IMR-90 (cell line): Measurements from ENCODE around the gene SYNPR. TPM values are rescaled to one million over a fixed set of nuclear protein-coding genes. Genes with fewer than 3 reads are reported as not detected.

Experiments used
- ATAC-seq: fragments of 200-7000 bp; cut with Tn5 transposase; 2 replicates; pipeline ENCODE4 v1.9.1; 2020; ENCODE audit warnings: low read depth, mild to moderate bottlenecking, moderate library complexity
- BruUV-seq: library from RNA; stranded (reverse); fragments of 400-500 nt; replicated peaks from 2 replicates; lab custom pipeline; 2021; lab: Mats Ljungman, UMichigan
- CTCF ChIA-PET: fragments of 300-600 bp; formaldehyde crosslinking; extraction: SDS; loops from one replicate; lab custom pipeline; 2021; ENCODE audit warnings: antibody characterized with exemption; lab: Yijun Ruan, JAX
- POLR2A ChIA-PET: fragments of 300-600 bp; sonication (Branson Sonifier 250); formaldehyde crosslinking; loops from one replicate; lab custom pipeline; 2022; ENCODE audit warnings: antibody characterized with exemption; ENCODE audit not compliant: unreplicated experiment; lab: Charles Lee
- DNase-seq: peaks from one replicate; pipeline ENCODE4 v3.0.0; 2013
- H2AFZ ChIP-seq: replicated peaks from 2 replicates; pipeline ENCODE3; 2013; ENCODE audit warnings: low read length, mild to moderate bottlenecking; ENCODE audit not compliant: poor library complexity
- H2AK5ac ChIP-seq: 2 replicates; pipeline ENCODE4 v1.6.1; 2013; ENCODE audit warnings: low read depth, low read length, inconsistent platforms
- H2AK9ac ChIP-seq: replicated peaks from 2 replicates; pipeline ENCODE3; 2013; ENCODE audit warnings: mild to moderate bottlenecking, low read depth, low read length, moderate library complexity; ENCODE audit not compliant: poor library complexity
- H2BK120ac ChIP-seq: 2 replicates; pipeline ENCODE4 v1.6.1; 2013; ENCODE audit warnings: low read depth, low read length, inconsistent platforms
- H2BK15ac ChIP-seq: 3 replicates; pipeline ENCODE4 v1.6.1; 2013; ENCODE audit warnings: low read depth, low read length, inconsistent platforms
- H2BK20ac ChIP-seq: 2 replicates; pipeline ENCODE4 v1.6.1; 2013; ENCODE audit warnings: low read depth, mild to moderate bottlenecking, inconsistent platforms, low read length, moderate library complexity
- H2BK5ac ChIP-seq: 2 replicates; pipeline ENCODE4 v1.6.1; 2013; ENCODE audit warnings: mild to moderate bottlenecking, low read depth, low read length, inconsistent platforms; ENCODE audit not compliant: poor library complexity, severe bottlenecking
- H3K14ac ChIP-seq: replicated peaks from 2 replicates; pipeline ENCODE4 v1.6.1; 2013; ENCODE audit warnings: low read depth, low read length, inconsistent platforms
- H3K18ac ChIP-seq: 2 replicates; pipeline ENCODE4 v1.6.1; 2013; ENCODE audit warnings: low read depth, low read length, control low read depth
- H3K23ac ChIP-seq: 2 replicates; pipeline ENCODE4 v1.6.1; 2013; ENCODE audit warnings: low read depth, low read length, inconsistent platforms
- H3K27ac ChIP-seq: 2 replicates; pipeline ENCODE4 v1.5.1; 2013; ENCODE audit warnings: mild to moderate bottlenecking, control low read depth, low read length; ENCODE audit not compliant: insufficient read depth
- H3K27me3 ChIP-seq: 2 replicates; pipeline ENCODE4 v1.6.1; 2013; ENCODE audit warnings: low read length; ENCODE audit not compliant: control insufficient read depth, insufficient read depth
- H3K36me3 ChIP-seq: 2 replicates; pipeline ENCODE4 v1.6.1; 2013; ENCODE audit warnings: low read length, mixed read lengths; ENCODE audit not compliant: control insufficient read depth, insufficient read depth
- H3K4ac ChIP-seq: 2 replicates; pipeline ENCODE4 v1.6.1; 2013; ENCODE audit warnings: low read depth, low read length, inconsistent platforms
- H3K4me1 ChIP-seq: 2 replicates; pipeline ENCODE4 v1.6.1; 2013; ENCODE audit warnings: low read length, mixed read lengths; ENCODE audit not compliant: control insufficient read depth, insufficient read depth
- H3K4me2 ChIP-seq: 2 replicates; pipeline ENCODE4 v1.6.1; 2013; ENCODE audit warnings: low read depth, mild to moderate bottlenecking, control low read depth, low read length, moderate library complexity
- H3K4me3 ChIP-seq: 2 replicates; pipeline ENCODE4 v1.5.1; 2013; ENCODE audit warnings: low read depth, mild to moderate bottlenecking, control low read depth, low read length, moderate library complexity; ENCODE audit not compliant: insufficient read depth
- H3K56ac ChIP-seq: 2 replicates; pipeline ENCODE4 v1.6.1; 2013; ENCODE audit warnings: low read length, inconsistent platforms; ENCODE audit not compliant: insufficient read depth; ENCODE audit errors: extremely low read depth
- H3K79me1 ChIP-seq, 2 experiments: 2 replicates each; pipeline ENCODE4 v1.6.1; 2013; ENCODE audit warnings: low read length in 2 of 2, inconsistent platforms in 1 of 2, low read depth in 1 of 2
- H3K9ac ChIP-seq: 2 replicates; pipeline ENCODE4 v1.6.1; 2013; ENCODE audit warnings: low read depth, low read length, control low read depth
- H3K9me1 ChIP-seq: 2 replicates; pipeline ENCODE4 v1.6.1; 2013; ENCODE audit warnings: low read length, inconsistent platforms; ENCODE audit not compliant: insufficient read depth
- H3K9me3 ChIP-seq: 2 replicates; pipeline ENCODE4 v1.6.1; 2013; ENCODE audit warnings: low read length; ENCODE audit not compliant: control insufficient read depth, insufficient read depth
- H4K20me1 ChIP-seq: 2 replicates; pipeline ENCODE4 v1.6.1; 2013; ENCODE audit warnings: low read length, inconsistent platforms; ENCODE audit not compliant: insufficient read depth
- H4K5ac ChIP-seq: 2 replicates; pipeline ENCODE4 v1.6.1; 2013; ENCODE audit warnings: mild to moderate bottlenecking, low read depth, low read length, control low read depth
- H4K8ac ChIP-seq, 2 experiments: 2 replicates each; pipeline ENCODE4 v1.6.1; 2013; ENCODE audit warnings: low read depth in 2 of 2, low read length in 2 of 2, control low read depth in 1 of 2, inconsistent platforms in 1 of 2
- H4K91ac ChIP-seq: 2 replicates; pipeline ENCODE4 v1.6.1; 2013; ENCODE audit warnings: low read depth, low read length, inconsistent platforms; ENCODE audit not compliant: insufficient read depth
- BHLHE40 ChIP-seq: fragments of 150-350 bp; IDR thresholded peaks from 2 replicates; pipeline ENCODE4 v1.6.1; 2016; ENCODE audit warnings: mild to moderate bottlenecking, low read depth, low read length
- CEBPB ChIP-seq: IDR thresholded peaks from 2 replicates; pipeline ENCODE4 v1.6.1; 2012; ENCODE audit warnings: low read depth, low read length, improper control_type of control experiment
- CHD1 ChIP-seq: IDR thresholded peaks from 2 replicates; pipeline ENCODE4 v1.6.1; 2012; ENCODE audit warnings: low read depth, low read length, improper control_type of control experiment
- FOS ChIP-seq: fragments of 150-350 bp; IDR thresholded peaks from 2 replicates; pipeline ENCODE4 v1.6.1; 2016; ENCODE audit warnings: low read depth, low read length
- MAFK ChIP-seq: IDR thresholded peaks from 2 replicates; pipeline ENCODE4 v1.6.1; 2012; ENCODE audit warnings: low read depth, low read length, improper control_type of control experiment
- MAZ ChIP-seq: IDR thresholded peaks from 2 replicates; pipeline ENCODE4 v1.6.1; 2012; ENCODE audit warnings: low read depth, mild to moderate bottlenecking, low read length, improper control_type of control experiment, moderate library complexity, borderline replicate concordance
- MXI1 ChIP-seq: IDR thresholded peaks from 2 replicates; pipeline ENCODE4 v1.6.1; 2012; ENCODE audit warnings: low read depth, mild to moderate bottlenecking, low read length, moderate library complexity, borderline replicate concordance
- NFE2L2 ChIP-seq: fragments of 150-350 bp; IDR thresholded peaks from 2 replicates; pipeline ENCODE4 v1.6.1; 2016; ENCODE audit warnings: low read depth, mild to moderate bottlenecking, low read length
- POLR2A ChIP-seq: IDR thresholded peaks from 2 replicates; pipeline ENCODE4 v1.6.1; 2012; ENCODE audit warnings: mild to moderate bottlenecking, low read depth, low read length
- RAD21 ChIP-seq: IDR thresholded peaks from 2 replicates; pipeline ENCODE4 v1.6.1; 2012; ENCODE audit warnings: low read length, improper control_type of control experiment
- RCOR1 ChIP-seq: IDR thresholded peaks from 2 replicates; pipeline ENCODE4 v1.6.1; 2012; ENCODE audit warnings: mild to moderate bottlenecking, low read length, improper control_type of control experiment; ENCODE audit not compliant: insufficient replicate concordance
- RFX5 ChIP-seq: IDR thresholded peaks from 2 replicates; pipeline ENCODE4 v1.8.0; 2012; ENCODE audit warnings: low read depth, mild to moderate bottlenecking, low read length, moderate library complexity
- SMC3 ChIP-seq: fragments of 150-350 bp; IDR thresholded peaks from 2 replicates; pipeline ENCODE4 v1.6.1; 2016; ENCODE audit warnings: low read depth, mild to moderate bottlenecking, antibody characterized with exemption, low read length, moderate library complexity
- WGBS, 2 experiments: methylation state at CpG; one replicate each; pipeline versions ENCODE4 v1.1.5 to v1.1.7; 2013; ENCODE audit warnings: missing lambda C conversion rate in 2 of 2; ENCODE audit not compliant: insufficient read length in 1 of 2; ENCODE audit errors: extremely low coverage in 2 of 2; 5-methylcytosine and 5-hydroxymethylcytosine counted together
- dilution Hi-C: fragments of 300-500 bp; cut with HindIII; formaldehyde crosslinking; loops from one replicate; pipeline ENCODE4 v1.14.3; 2018; ENCODE audit warnings: low sequenced_read_pairs; ENCODE audit not compliant: unreplicated experiment
- in situ Hi-C: fragments of 300-500 bp; cut with MboI; formaldehyde crosslinking; loops from 3 replicates; pipeline ENCODE4 v1.14.3; 2019; ENCODE audit warnings: low sequenced_read_pairs, inconsistent platforms, mixed read lengths
- intact Hi-C: fragments of 100-400 bp; cut with micrococcal nuclease; formaldehyde crosslinking; loops from 2 replicates; pipeline ENCODE4 v1.10.0; 2022
- polyA plus RNA-seq, 3 experiments: library from polyadenylated mRNA; depleted of rRNA; stranded (reverse); fragments of >200 nt; gene quantifications; 2 replicates each; pipeline ENCODE4 v1.2.3, GENCODE V29; 2012; ENCODE audit warnings: low replicate concordance in 1 of 3
- total RNA-seq: library from RNA; depleted of rRNA; stranded (reverse); fragments of >200 nt; gene quantifications from 2 replicates; pipeline ENCODE4 v1.2.3, GENCODE V29; 2012
- TF ChIP-seq, protein P1 (sequence below): fragments of 150-350 bp; IDR thresholded peaks from 2 replicates; pipeline ENCODE4 v1.6.1; 2016; ENCODE audit warnings: low read depth, mild to moderate bottlenecking, low read length, moderate library complexity, borderline replicate concordance
- TF ChIP-seq, protein P2 (sequence below): conservative IDR thresholded peaks from 2 replicates; pipeline ENCODE4 v1.5.1; 2012; ENCODE audit warnings: mild to moderate bottlenecking, low read depth, low read length, improper control_type of control experiment
- TF ChIP-seq, protein P3 (sequence below): fragments of 150-350 bp; IDR thresholded peaks from 2 replicates; pipeline ENCODE4 v1.6.1; 2017; ENCODE audit warnings: mild to moderate bottlenecking, antibody characterized with exemption, low read length, low read depth

The SYNPR gene
- total and polyA plus RNA-seq, 2 of the 4 experiments (the other 2 are of a cell fraction), result not detected

DNA sequence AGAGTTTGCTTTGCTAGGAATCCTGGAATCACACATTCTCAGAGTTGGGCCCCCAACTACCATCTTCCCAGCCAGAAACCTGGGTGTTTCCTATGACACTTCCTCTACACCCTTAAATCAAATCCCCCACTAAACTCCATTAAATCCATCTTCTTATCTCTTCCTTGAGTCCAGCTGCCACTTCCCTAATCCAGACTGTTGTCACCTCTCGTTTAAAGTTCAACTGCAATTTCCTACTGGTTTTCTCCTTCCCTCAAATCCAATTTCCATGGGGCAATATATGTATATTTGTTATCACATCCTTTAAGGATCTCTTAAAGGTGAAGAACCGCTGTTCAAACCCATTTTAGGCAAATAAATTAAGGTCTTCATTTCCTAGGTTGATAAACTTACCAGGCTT is 300.8 kb downstream of the SYNPR start:
- H2BK20ac ChIP-seq, result no peak overlapping the region
- H3K4me2 ChIP-seq, result no peak overlapping the region
- no peaks in the 10 kb centered on the region for H4K20me1 ChIP-seq
- TF ChIP-seq RCOR1 (no peak), MAZ (no peak), FOS (no peak), POLR2A (no peak), BHLHE40 (no peak), MAFK (no peak), NFE2L2 (no peak), RAD21 (no peak), CHD1 (no peak), RFX5 (no peak), CEBPB (no peak), MXI1 (no peak), SMC3 (no peak)
- TF ChIP-seq, protein P1, sequence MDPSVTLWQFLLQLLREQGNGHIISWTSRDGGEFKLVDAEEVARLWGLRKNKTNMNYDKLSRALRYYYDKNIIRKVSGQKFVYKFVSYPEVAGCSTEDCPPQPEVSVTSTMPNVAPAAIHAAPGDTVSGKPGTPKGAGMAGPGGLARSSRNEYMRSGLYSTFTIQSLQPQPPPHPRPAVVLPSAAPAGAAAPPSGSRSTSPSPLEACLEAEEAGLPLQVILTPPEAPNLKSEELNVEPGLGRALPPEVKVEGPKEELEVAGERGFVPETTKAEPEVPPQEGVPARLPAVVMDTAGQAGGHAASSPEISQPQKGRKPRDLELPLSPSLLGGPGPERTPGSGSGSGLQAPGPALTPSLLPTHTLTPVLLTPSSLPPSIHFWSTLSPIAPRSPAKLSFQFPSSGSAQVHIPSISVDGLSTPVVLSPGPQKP, result no peak
- TF ChIP-seq, protein P2, sequence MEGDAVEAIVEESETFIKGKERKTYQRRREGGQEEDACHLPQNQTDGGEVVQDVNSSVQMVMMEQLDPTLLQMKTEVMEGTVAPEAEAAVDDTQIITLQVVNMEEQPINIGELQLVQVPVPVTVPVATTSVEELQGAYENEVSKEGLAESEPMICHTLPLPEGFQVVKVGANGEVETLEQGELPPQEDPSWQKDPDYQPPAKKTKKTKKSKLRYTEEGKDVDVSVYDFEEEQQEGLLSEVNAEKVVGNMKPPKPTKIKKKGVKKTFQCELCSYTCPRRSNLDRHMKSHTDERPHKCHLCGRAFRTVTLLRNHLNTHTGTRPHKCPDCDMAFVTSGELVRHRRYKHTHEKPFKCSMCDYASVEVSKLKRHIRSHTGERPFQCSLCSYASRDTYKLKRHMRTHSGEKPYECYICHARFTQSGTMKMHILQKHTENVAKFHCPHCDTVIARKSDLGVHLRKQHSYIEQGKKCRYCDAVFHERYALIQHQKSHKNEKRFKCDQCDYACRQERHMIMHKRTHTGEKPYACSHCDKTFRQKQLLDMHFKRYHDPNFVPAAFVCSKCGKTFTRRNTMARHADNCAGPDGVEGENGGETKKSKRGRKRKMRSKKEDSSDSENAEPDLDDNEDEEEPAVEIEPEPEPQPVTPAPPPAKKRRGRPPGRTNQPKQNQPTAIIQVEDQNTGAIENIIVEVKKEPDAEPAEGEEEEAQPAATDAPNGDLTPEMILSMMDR, result no peak
- TF ChIP-seq, protein P3, sequence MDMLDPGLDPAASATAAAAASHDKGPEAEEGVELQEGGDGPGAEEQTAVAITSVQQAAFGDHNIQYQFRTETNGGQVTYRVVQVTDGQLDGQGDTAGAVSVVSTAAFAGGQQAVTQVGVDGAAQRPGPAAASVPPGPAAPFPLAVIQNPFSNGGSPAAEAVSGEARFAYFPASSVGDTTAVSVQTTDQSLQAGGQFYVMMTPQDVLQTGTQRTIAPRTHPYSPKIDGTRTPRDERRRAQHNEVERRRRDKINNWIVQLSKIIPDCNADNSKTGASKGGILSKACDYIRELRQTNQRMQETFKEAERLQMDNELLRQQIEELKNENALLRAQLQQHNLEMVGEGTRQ, result no peak
- BruUV-seq, result no TSS peak
- H3K79me1 ChIP-seq, result no peaks in the 10 kb centered on the region
- ChIA-PET CTCF (no interaction called here), POLR2A (no interaction called here)
- no peaks in the 10 kb centered on the region for H3K4me1 ChIP-seq
- ATAC-seq (no peak), DNase-seq (no peak)
- H3K4me3 ChIP-seq, result no peak overlapping the region
- no peaks in the 10 kb centered on the region for H3K9me1 ChIP-seq
- no peak overlapping the region for H2BK15ac ChIP-seq
- no peaks in the 10 kb centered on the region for H3K9me3 ChIP-seq
- no peak overlapping the region for H2AK9ac ChIP-seq
- no peak overlapping the region for H3K9ac ChIP-seq
- in situ Hi-C loops, result no loop called here
- H3K18ac ChIP-seq, result no peak overlapping the region
- no peak overlapping the region for H4K91ac ChIP-seq
- H3K4ac ChIP-seq, result no peak overlapping the region
- WGBS, 2 experiments, result no CpG with 5 or more reads among the region's 2 CpGs
- H3K14ac ChIP-seq, result no peak overlapping the region
- H3K36me3 ChIP-seq, result no peaks in the 10 kb centered on the region
- no peaks in the 10 kb centered on the region for H3K27me3 ChIP-seq
- no peak overlapping the region for H2BK5ac ChIP-seq
- no peak overlapping the region for H4K8ac ChIP-seq
- H3K56ac ChIP-seq, result no peak overlapping the region
- H3K23ac ChIP-seq, result no peak overlapping the region
- no peak overlapping the region for H2AFZ ChIP-seq
- H2BK120ac ChIP-seq, result no peak overlapping the region
- intact Hi-C loops, result no loop called here
- no peak overlapping the region for H4K5ac ChIP-seq
- dilution Hi-C loops, result no loop called here
- no peak overlapping the region for H2AK5ac ChIP-seq
- no peak overlapping the region for H3K27ac ChIP-seq
